A673 (cell line): ENCODE results near the gene FKBP1A. TPM values are rescaled to one million over a fixed set of nuclear protein-coding genes. Genes with fewer than 3 reads are reported as not detected.

Source experiments
- BruUV-seq: library from RNA; stranded (reverse); fragments of 400-500 nt; replicated peaks from 2 replicates; lab custom pipeline; 2021; lab: Mats Ljungman, UMichigan
- CTCF ChIA-PET: fragments of 300-600 bp; sonication (Branson Sonifier 250); formaldehyde crosslinking; loops from one replicate; lab custom pipeline; 2022; ENCODE audit warnings: antibody characterized with exemption; lab: Charles Lee
- POLR2A ChIA-PET: fragments of 300-600 bp; sonication (Branson Sonifier 250); formaldehyde crosslinking; loops from one replicate; lab custom pipeline; 2022; ENCODE audit warnings: antibody characterized with exemption; ENCODE audit not compliant: low non-redundant PET; lab: Charles Lee
- DNase-seq: peaks from one replicate; pipeline ENCODE4 v3.0.0-alpha.2; 2015; ENCODE audit warnings: low spot score
- H3K27ac ChIP-seq: fragments of 200-600 bp; sonication (generic); 2 replicates; pipeline ENCODE4 v1.5.1; 2016; ENCODE audit warnings: mixed run types, low read depth, mild to moderate bottlenecking, mixed read lengths, antibody characterized with exemption, low read length; ENCODE audit not compliant: poor library complexity, severe bottlenecking
- H3K27me3 ChIP-seq: fragments of 200-600 bp; sonication (generic); replicated peaks from 2 replicates; pipeline ENCODE4 v1.6.1; 2017; ENCODE audit warnings: mixed run types, low read depth, mild to moderate bottlenecking, mixed read lengths, antibody characterized with exemption, low read length; ENCODE audit not compliant: insufficient read depth, poor library complexity
- H3K36me3 ChIP-seq: fragments of 200-600 bp; sonication (generic); 2 replicates; pipeline ENCODE4 v1.6.1; 2016; ENCODE audit warnings: mixed run types, mild to moderate bottlenecking, mixed read lengths, antibody characterized with exemption, low read length; ENCODE audit not compliant: insufficient read depth, poor library complexity, severe bottlenecking
- H3K4me1 ChIP-seq: fragments of 200-600 bp; sonication (generic); 2 replicates; pipeline ENCODE4 v1.6.1; 2017; ENCODE audit warnings: mixed run types, mild to moderate bottlenecking, mixed read lengths, antibody characterized with exemption, low read length; ENCODE audit not compliant: insufficient read depth, poor library complexity, severe bottlenecking
- H3K4me3 ChIP-seq: fragments of 200-600 bp; sonication (generic); 2 replicates; pipeline ENCODE4 v1.5.1; 2016; ENCODE audit warnings: low read depth, mixed run types, mild to moderate bottlenecking, mixed read lengths, low read length; ENCODE audit not compliant: poor library complexity, severe bottlenecking
- H3K9me3 ChIP-seq: fragments of 200-600 bp; sonication (generic); 2 replicates; pipeline ENCODE4 v1.6.1; 2016; ENCODE audit warnings: mixed run types, low read depth, mild to moderate bottlenecking, mixed read lengths, antibody characterized with exemption, low read length; ENCODE audit not compliant: poor library complexity, severe bottlenecking
- CTCF ChIP-seq: fragments of 300-800, 200-600 bp; sonication (generic); conservative IDR thresholded peaks from 2 replicates; pipeline ENCODE4 v1.5.1; 2017; ENCODE audit warnings: low read depth, mild to moderate bottlenecking, antibody characterized with exemption, low read length, moderate library complexity, mixed read lengths
- EZH2 ChIP-seq: fragments of 200-600 bp; sonication (generic); IDR thresholded peaks from 2 replicates; pipeline ENCODE4 v1.6.1; 2017; ENCODE audit warnings: borderline replicate concordance, low read depth, mild to moderate bottlenecking, mixed read lengths, antibody characterized with exemption, low read length; ENCODE audit not compliant: poor library complexity, severe bottlenecking
- intact Hi-C: fragments of 100-400 bp; cut with micrococcal nuclease; formaldehyde crosslinking; loops from one replicate; pipeline ENCODE4 v1.10.0; 2022; ENCODE audit not compliant: unreplicated experiment
- total RNA-seq: library from RNA; stranded (reverse); gene quantifications from 2 replicates; pipeline ENCODE4 v1.2.3, GENCODE V29; 2021

The FKBP1A gene
- total RNA-seq, 1 experiment from 2014 or later: 264 TPM

DNA sequence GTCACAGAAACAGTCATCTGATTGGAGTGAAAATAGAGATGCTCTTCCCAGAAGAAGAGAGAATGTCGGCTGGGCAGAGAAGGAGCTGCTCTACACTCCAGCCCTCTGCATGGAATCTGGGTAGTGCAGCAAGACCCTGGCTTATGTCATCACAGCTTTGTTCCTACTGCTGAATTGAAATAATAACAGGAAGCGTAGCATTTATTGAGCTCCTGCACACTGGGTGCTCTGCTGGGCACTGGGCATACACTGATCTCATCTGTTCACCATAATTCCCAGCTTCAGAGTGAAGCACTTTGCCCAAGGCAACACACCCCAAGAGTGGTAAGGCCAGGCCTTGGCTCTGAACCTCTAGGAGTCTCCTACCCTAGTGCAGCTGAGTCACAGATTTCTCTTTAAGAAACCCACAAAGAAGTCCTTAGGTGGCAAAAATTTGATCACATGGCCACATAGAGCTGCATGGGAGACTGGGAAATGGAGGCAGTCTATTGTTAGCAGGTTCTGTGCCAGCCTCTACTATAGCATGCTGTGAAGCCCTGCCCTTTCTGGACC lies 60.0 kb downstream of the FKBP1A start:
- POLR2A ChIA-PET: no interaction called here

GRCh38 chr20:1331801-1332453 lies 60.9 kb downstream of the FKBP1A start:
- ChIA-PET POLR2A (no interaction called here), CTCF (no interaction called here)
- Histone ChIP-seq H3K4me3 (no peak overlapping the region), H3K9me3 (no peaks in the 10 kb centered on the region), H3K27ac (no peak overlapping the region), H3K4me1 (peaks cover 16% of the 10 kb centered on the region), H3K27me3 (no peaks in the 10 kb centered on the region), H3K36me3 (peaks cover 12% of the 10 kb centered on the region)
- no TSS peak for BruUV-seq
- no peak for DNase-seq
- intact Hi-C loops: no loop called here
- TF ChIP-seq CTCF (no peak), EZH2 (no peak)

More for the DNA sequence above, 60.0 kb downstream of the FKBP1A start:
- Histone ChIP-seq H3K27ac (no peak overlapping the region), H3K4me1 (peaks cover 16% of the 10 kb centered on the region), H3K4me3 (no peak overlapping the region), H3K27me3 (no peaks in the 10 kb centered on the region), H3K36me3 (peaks cover 12% of the 10 kb centered on the region), H3K9me3 (no peaks in the 10 kb centered on the region)
- DNase-seq: no peak
- TF ChIP-seq EZH2 (no peak), CTCF (no peak)
- intact Hi-C loops: no loop called here
- CTCF ChIA-PET: interaction anchor here (0.5 kb wide), 1 partner anchor 21 kb away, joined by 7 read pairs; no protein-coding TSS in a partner anchor
- no TSS peak for BruUV-seq

DNA sequence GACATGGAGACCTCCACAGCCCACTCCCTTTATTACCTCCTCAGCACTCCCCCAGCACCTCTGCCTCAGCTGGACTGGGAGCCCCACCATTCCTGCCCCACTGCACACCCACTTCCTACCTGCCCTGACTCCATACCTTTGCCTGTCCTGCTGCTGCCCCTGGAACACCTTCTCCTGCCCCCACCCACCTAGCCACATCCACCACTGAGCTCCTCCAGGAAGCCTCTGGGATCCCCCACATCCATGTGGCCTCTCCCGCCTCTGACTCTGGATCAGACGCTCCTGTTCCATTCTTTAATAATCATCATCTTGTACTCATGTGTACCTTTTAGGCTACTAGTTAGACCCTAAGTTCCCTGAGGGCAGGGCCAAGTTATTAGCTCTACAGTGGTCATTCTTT lies 61.8 kb downstream of the FKBP1A start:
- Histone ChIP-seq H3K36me3 (peaks cover 16% of the 10 kb centered on the region), H3K27me3 (no peaks in the 10 kb centered on the region), H3K4me3 (no peak overlapping the region), H3K27ac (no peak overlapping the region), H3K4me1 (peaks cover 20% of the 10 kb centered on the region), H3K9me3 (no peaks in the 10 kb centered on the region)
- TF ChIP-seq CTCF (no peak), EZH2 (no peak)
- ChIA-PET POLR2A (no interaction called here), CTCF (no interaction called here)
- no peak for DNase-seq
- BruUV-seq: no TSS peak
- intact Hi-C loops: no loop called here
